Erythroblast (primary cell): ENCODE measurements around the gene UBE2B.

Source experiments
- GATA1 ChIP-seq: IDR thresholded peaks from 2 replicates; pipeline ENCODE4 v1.6.1; 2011; ENCODE audit warnings: low read depth, mild to moderate bottlenecking, control low read depth, low read length, moderate library complexity
- POLR2A ChIP-seq: IDR thresholded peaks from 2 replicates; pipeline ENCODE4 v1.6.1; 2011; ENCODE audit warnings: mild to moderate bottlenecking, low read length

GRCh38 chr5:134440201-134440755, 68.9 kb downstream of the UBE2B start:
- TF ChIP-seq POLR2A = no peak
- no peak for TF ChIP-seq GATA1
